HepG2 (cell line): ENCODE results near the gene TCTA. TPM values are rescaled to one million over a fixed set of nuclear protein-coding genes. Genes with fewer than 3 reads are reported as not detected.
A peak's percentile ranks its signal among the peaks of the same experiment; 100 is the strongest.

Experiments used
- AHR ChIP-seq: IDR thresholded peaks from 2 replicates; pipeline ENCODE4 v1.6.1; 2018; ENCODE audit warnings: missing genetic modification reagents, missing compliant biosample characterization
- ERF ChIP-seq: IDR thresholded peaks from 2 replicates; pipeline ENCODE4 v1.6.1; 2018; ENCODE audit warnings: missing biosample characterization, missing genetic modification reagents
- FIP1L1 ChIP-seq: fragments of 200-400 bp; formaldehyde crosslinking; IDR thresholded peaks from 2 replicates; pipeline ENCODE4 v1.6.1; 2018; ENCODE audit warnings: low read depth, mild to moderate bottlenecking, low read length, moderate library complexity, borderline replicate concordance; ENCODE audit not compliant: insufficient read depth
- KDM5A ChIP-seq: fragments of 200-600 bp; sonication (generic); IDR thresholded peaks from 2 replicates; pipeline ENCODE4 v1.7.0; 2018; ENCODE audit warnings: antibody characterized with exemption, mild to moderate bottlenecking, low read length, borderline replicate concordance
- KMT2B ChIP-seq: IDR thresholded peaks from 2 replicates; pipeline ENCODE4 v1.6.1; 2016; ENCODE audit warnings: missing genetic modification reagents, missing compliant biosample characterization
- NFIB ChIP-seq: sonication (generic); formaldehyde crosslinking; IDR thresholded peaks from 2 replicates; pipeline ENCODE4 v1.9.0; 2021; ENCODE audit warnings: missing genetic modification reagents, mild to moderate bottlenecking, borderline replicate concordance
- SALL1 ChIP-seq: sonication (generic); formaldehyde crosslinking; IDR thresholded peaks from 2 replicates; pipeline ENCODE4 v1.8.0; 2022; ENCODE audit warnings: mild to moderate bottlenecking, missing genetic modification reagents
- SP2 ChIP-seq: sonication (generic); formaldehyde crosslinking; IDR thresholded peaks from 2 replicates; pipeline ENCODE4 v1.5.1; 2020; ENCODE audit warnings: mild to moderate bottlenecking, missing genetic modification reagents
- XRCC5 ChIP-seq: fragments of 200-400 bp; formaldehyde crosslinking; optimal IDR thresholded peaks from 2 replicates; pipeline ENCODE3; 2017; ENCODE audit warnings: mild to moderate bottlenecking, low read length
- ZFP37 ChIP-seq: sonication (generic); formaldehyde crosslinking; IDR thresholded peaks from 2 replicates; pipeline ENCODE4 v1.4.0; 2020; ENCODE audit warnings: missing genetic modification reagents, borderline replicate concordance
- ZKSCAN8 ChIP-seq: IDR thresholded peaks from 2 replicates; pipeline ENCODE4 v1.6.1; 2016; ENCODE audit warnings: borderline replicate concordance, missing genetic modification reagents, missing compliant biosample characterization
- ZNF589 ChIP-seq: sonication (generic); formaldehyde crosslinking; conservative IDR thresholded peaks from 2 replicates; pipeline ENCODE4 v1.8.0; 2022; ENCODE audit warnings: mild to moderate bottlenecking, moderate library complexity, missing genetic modification reagents
- ZNF776 ChIP-seq: sonication (generic); formaldehyde crosslinking; IDR thresholded peaks from 2 replicates; pipeline ENCODE4 v1.4.0; 2020; ENCODE audit warnings: mild to moderate bottlenecking, missing genetic modification reagents
- polyA plus RNA-seq, 8 experiments: library from polyadenylated mRNA; depleted of rRNA in 3 of 8; stranded (reverse) in 7 of 8; unstranded in 1 of 8; fragments of >200 nt; fragmentation: Illumina TruSeq in 4 of 8; extraction: Trizol in 4 of 8; gene quantifications; 2 replicates each; pipeline versions ENCODE4 v1.2.1 to v1.2.3, GENCODE V29; 2011 to 2016; ENCODE audit warnings: low read depth in 4 of 8, missing spikeins in 1 of 8, mixed read lengths in 1 of 8; ENCODE audit not compliant: insufficient read depth in 1 of 8
- total RNA-seq, 5 experiments: library from RNA; depleted of rRNA; stranded (reverse); fragments of >200 nt; fragmentation: Illumina TruSeq; extraction: Trizol; gene quantifications; 2 replicates each; pipeline ENCODE4 v1.2.3, GENCODE V29; 2016; ENCODE audit warnings: low read depth in 1 of 5
- TF ChIP-seq, protein P1 (sequence below): sonication (generic); formaldehyde crosslinking; IDR thresholded peaks from 2 replicates; pipeline ENCODE4 v1.4.0; 2020; ENCODE audit warnings: missing genetic modification reagents, low read depth, mild to moderate bottlenecking, borderline replicate concordance
- TF ChIP-seq, protein P2 (sequence below): sonication (generic); formaldehyde crosslinking; IDR thresholded peaks from 2 replicates; pipeline ENCODE4 v1.5.0; 2020; ENCODE audit warnings: missing genetic modification reagents, mild to moderate bottlenecking, borderline replicate concordance
- TF ChIP-seq, protein P3 (sequence below): sonication (generic); formaldehyde crosslinking; IDR thresholded peaks from 2 replicates; pipeline ENCODE4 v1.4.0; 2020; ENCODE audit warnings: missing genetic modification reagents
- TF ChIP-seq, protein P4 (sequence below): sonication (generic); formaldehyde crosslinking; IDR thresholded peaks from 2 replicates; pipeline ENCODE4 v1.8.1; 2023; ENCODE audit warnings: missing genetic modification reagents, inconsistent platforms, borderline replicate concordance
- TF ChIP-seq, protein P5 (sequence below): sonication (generic); formaldehyde crosslinking; IDR thresholded peaks from 2 replicates; pipeline ENCODE4 v1.4.0; 2020; ENCODE audit warnings: missing genetic modification reagents
- TF ChIP-seq, protein P6 (sequence below): IDR thresholded peaks from 2 replicates; pipeline ENCODE4 v1.6.1; 2018; ENCODE audit warnings: missing genetic modification reagents

Gene TCTA
- total and polyA plus RNA-seq, 2 of the 13 experiments (the other 11 are each of a cell fraction or from before 2014, with no cell fraction given): 8.3 to 13.2 TPM

DNA sequence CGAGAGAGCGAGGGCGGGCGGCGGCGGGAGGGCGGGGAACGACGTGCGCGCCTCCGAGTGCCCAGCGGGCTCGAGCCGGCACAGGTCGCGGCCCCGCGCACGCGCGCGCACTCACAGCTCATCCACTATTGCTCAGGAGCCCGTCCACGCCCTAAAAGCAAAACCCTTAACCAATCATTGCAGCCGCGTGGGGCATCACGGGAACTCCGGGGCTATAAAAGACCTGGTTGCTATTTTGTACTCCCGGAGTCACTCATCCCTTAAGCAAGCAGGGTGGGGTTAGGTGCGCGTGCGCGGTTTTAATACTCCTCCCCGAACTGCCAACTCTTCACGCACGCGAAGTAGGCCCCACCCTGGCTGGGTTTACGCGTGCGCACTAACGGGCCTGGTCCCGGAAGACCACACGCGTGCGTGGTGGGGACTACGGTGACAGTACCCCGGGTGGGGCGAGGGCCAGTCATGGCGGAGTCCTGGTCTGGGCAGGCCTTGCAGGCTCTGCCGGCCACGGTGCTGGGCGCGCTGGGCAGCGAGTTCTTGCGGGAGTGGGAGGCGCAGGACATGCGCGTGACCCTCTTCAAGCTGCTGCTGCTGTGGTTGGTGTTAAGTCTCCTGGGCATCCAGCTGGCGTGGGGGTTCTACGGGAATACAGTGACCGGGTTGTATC is at the start of gene TCTA, which contains the start of gene RHOA (continued):
- TF ChIP-seq ZKSCAN8 (peak; percentile 81; the same call in 1 of the 2 replicates), SALL1 (peak; percentile 81), KDM5A (no peak; the same call in 1 of the 2 replicates), ERF (peak; percentile 90), ZFP37 (CRISPR knock-in tag) (0 out of 2 replicates have a peak, but pooled peaks have one; percentile 76), KMT2B (CRISPR knock-in tag) (peak; percentile 51; the same call in 1 of the 2 replicates), AHR (peak; percentile 92), FIP1L1 (no peak), XRCC5 (no peak), ZNF589 (CRISPR knock-in tag) (no peak; the same call in 1 of the 2 replicates), SP2 (CRISPR knock-in tag) (no peak; the same call in 1 of the 2 replicates), NFIB (CRISPR knock-in tag) (no peak), ZNF776 (CRISPR knock-in tag) (peak; percentile 88)
- TF ChIP-seq, protein P1, sequence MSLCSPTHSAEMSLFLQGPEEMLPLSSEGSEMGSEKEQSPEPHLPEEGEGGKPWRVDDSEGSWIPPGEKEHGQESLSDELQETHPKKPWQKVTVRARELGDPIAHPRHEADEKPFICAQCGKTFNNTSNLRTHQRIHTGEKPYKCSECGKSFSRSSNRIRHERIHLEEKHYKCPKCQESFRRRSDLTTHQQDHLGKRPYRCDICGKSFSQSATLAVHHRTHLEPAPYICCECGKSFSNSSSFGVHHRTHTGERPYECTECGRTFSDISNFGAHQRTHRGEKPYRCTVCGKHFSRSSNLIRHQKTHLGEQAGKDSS (CRISPR knock-in tag): peak; percentile 59; the same call in 1 of the 2 replicates
- TF ChIP-seq, protein P2, sequence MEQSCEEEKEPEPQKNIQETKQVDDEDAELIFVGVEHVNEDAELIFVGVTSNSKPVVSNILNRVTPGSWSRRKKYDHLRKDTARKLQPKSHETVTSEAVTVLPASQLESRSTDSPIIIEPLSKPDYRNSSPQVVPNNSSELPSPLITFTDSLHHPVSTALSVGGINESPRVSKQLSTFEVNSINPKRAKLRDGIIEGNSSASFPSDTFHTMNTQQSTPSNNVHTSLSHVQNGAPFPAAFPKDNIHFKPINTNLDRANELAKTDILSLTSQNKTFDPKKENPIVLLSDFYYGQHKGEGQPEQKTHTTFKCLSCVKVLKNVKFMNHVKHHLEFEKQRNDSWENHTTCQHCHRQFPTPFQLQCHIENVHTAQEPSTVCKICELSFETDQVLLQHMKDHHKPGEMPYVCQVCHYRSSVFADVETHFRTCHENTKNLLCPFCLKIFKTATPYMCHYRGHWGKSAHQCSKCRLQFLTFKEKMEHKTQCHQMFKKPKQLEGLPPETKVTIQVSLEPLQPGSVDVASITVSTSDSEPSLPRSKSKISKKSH (CRISPR knock-in tag): peak; percentile 78; the same call in 1 of the 2 replicates
- TF ChIP-seq, protein P3, sequence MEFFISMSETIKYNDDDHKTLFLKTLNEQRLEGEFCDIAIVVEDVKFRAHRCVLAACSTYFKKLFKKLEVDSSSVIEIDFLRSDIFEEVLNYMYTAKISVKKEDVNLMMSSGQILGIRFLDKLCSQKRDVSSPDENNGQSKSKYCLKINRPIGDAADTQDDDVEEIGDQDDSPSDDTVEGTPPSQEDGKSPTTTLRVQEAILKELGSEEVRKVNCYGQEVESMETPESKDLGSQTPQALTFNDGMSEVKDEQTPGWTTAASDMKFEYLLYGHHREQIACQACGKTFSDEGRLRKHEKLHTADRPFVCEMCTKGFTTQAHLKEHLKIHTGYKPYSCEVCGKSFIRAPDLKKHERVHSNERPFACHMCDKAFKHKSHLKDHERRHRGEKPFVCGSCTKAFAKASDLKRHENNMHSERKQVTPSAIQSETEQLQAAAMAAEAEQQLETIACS: peak; percentile 97
- TF ChIP-seq, protein P4, sequence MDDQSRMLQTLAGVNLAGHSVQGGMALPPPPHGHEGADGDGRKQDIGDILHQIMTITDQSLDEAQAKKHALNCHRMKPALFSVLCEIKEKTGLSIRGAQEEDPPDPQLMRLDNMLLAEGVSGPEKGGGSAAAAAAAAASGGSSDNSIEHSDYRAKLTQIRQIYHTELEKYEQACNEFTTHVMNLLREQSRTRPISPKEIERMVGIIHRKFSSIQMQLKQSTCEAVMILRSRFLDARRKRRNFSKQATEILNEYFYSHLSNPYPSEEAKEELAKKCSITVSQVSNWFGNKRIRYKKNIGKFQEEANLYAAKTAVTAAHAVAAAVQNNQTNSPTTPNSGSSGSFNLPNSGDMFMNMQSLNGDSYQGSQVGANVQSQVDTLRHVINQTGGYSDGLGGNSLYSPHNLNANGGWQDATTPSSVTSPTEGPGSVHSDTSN (CRISPR knock-in tag): no peak
- TF ChIP-seq, protein P5, sequence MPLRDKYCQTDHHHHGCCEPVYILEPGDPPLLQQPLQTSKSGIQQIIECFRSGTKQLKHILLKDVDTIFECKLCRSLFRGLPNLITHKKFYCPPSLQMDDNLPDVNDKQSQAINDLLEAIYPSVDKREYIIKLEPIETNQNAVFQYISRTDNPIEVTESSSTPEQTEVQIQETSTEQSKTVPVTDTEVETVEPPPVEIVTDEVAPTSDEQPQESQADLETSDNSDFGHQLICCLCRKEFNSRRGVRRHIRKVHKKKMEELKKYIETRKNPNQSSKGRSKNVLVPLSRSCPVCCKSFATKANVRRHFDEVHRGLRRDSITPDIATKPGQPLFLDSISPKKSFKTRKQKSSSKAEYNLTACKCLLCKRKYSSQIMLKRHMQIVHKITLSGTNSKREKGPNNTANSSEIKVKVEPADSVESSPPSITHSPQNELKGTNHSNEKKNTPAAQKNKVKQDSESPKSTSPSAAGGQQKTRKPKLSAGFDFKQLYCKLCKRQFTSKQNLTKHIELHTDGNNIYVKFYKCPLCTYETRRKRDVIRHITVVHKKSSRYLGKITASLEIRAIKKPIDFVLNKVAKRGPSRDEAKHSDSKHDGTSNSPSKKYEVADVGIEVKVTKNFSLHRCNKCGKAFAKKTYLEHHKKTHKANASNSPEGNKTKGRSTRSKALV (CRISPR knock-in tag): no peak
- TF ChIP-seq, protein P6, sequence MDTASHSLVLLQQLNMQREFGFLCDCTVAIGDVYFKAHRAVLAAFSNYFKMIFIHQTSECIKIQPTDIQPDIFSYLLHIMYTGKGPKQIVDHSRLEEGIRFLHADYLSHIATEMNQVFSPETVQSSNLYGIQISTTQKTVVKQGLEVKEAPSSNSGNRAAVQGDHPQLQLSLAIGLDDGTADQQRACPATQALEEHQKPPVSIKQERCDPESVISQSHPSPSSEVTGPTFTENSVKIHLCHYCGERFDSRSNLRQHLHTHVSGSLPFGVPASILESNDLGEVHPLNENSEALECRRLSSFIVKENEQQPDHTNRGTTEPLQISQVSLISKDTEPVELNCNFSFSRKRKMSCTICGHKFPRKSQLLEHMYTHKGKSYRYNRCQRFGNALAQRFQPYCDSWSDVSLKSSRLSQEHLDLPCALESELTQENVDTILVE (CRISPR knock-in tag): peak; percentile 74
